HCT116 (cell line): ENCODE measurements around the gene SAMD4A. TPM values are rescaled to one million over a fixed set of nuclear protein-coding genes. Genes with fewer than 3 reads are reported as not detected.

Experiments used
- ATAC-seq: fragments of 200-7000 bp; cut with Tn5 transposase; 2 replicates; pipeline ENCODE4 v1.9.1; 2020; ENCODE audit warnings: mild to moderate bottlenecking, moderate library complexity
- BruUV-seq: library from RNA; stranded (reverse); fragments of 400-500 nt; replicated peaks from 2 replicates; lab custom pipeline; 2021; lab: Mats Ljungman, UMichigan
- CTCF ChIA-PET: fragments of 300-600 bp; sonication (Branson Sonifier 250); formaldehyde crosslinking; loops from one replicate; lab custom pipeline; 2021; ENCODE audit warnings: antibody characterized with exemption; lab: Charles Lee
- POLR2A ChIA-PET: fragments of 300-600, 350-600 bp; sonication (Branson Sonifier 250); formaldehyde crosslinking; loops from one replicate; lab custom pipeline; 2021; ENCODE audit warnings: antibody characterized with exemption; lab: Charles Lee
- RAD21 ChIA-PET, 2 experiments: fragments of 300-600 bp; sonication (Branson Sonifier 250); formaldehyde crosslinking; loops; one replicate each; lab custom pipeline; 2023; ENCODE audit warnings: low total read pairs in 2 of 2; ENCODE audit not compliant: uncharacterized antibody in 2 of 2, unreplicated experiment in 2 of 2, low non-redundant PET in 1 of 2; lab: Charles Lee
- DNase-seq: peaks from one replicate; pipeline ENCODE4 v3.0.0-alpha.2; 2010; ENCODE audit warnings: low read depth, low spot score
- H2AFZ ChIP-seq: fragments of 200-600 bp; shearing (Covaris generic), sonication (generic); 2 replicates; pipeline ENCODE4 v1.6.1; 2017; ENCODE audit warnings: low read depth, mixed run types, mixed read lengths, antibody characterized with exemption, low read length; ENCODE audit not compliant: poor library complexity, severe bottlenecking
- H3K27ac ChIP-seq: 2 replicates; pipeline ENCODE4 v1.5.1; 2012; ENCODE audit warnings: low read depth, low read length
- H3K27me3 ChIP-seq: fragments of 200-600 bp; sonication (generic); 2 replicates; pipeline ENCODE4 v1.6.1; 2016; ENCODE audit warnings: mixed run types, low read length, mixed read lengths; ENCODE audit not compliant: insufficient read depth
- H3K36me3 ChIP-seq, 2 experiments: fragments of 200-500 bp in 1 of 2; fragments of 200-600 bp in 1 of 2; sonication (Bioruptor generic) in 1 of 2; sonication (generic) in 1 of 2; 2 replicates each; pipeline versions ENCODE4 v1.5.1 to v1.6.1; 2014 to 2016; ENCODE audit warnings: low read length in 2 of 2, inconsistent platforms in 1 of 2, mixed read lengths in 1 of 2, mixed run types in 1 of 2; ENCODE audit not compliant: insufficient read depth in 2 of 2, control insufficient read depth in 1 of 2
- H3K4me1 ChIP-seq, 2 experiments: fragments of 200-600 bp in 1 of 2; sonication (generic) in 1 of 2; 2 replicates each; pipeline versions ENCODE4 v1.5.1 to v1.6.1; 2012 to 2017; ENCODE audit warnings: low read length in 2 of 2, inconsistent platforms in 1 of 2, mild to moderate bottlenecking in 1 of 2, mixed read lengths in 1 of 2, mixed run types in 1 of 2, moderate library complexity in 1 of 2; ENCODE audit not compliant: insufficient read depth in 2 of 2, control insufficient read depth in 1 of 2
- H3K4me2 ChIP-seq: fragments of 200-600 bp; sonication (generic); 2 replicates; pipeline ENCODE4 v1.6.1; 2017; ENCODE audit warnings: mixed run types, low read length, mixed read lengths
- H3K4me3 ChIP-seq, 2 experiments: fragments of 200-600 bp in 1 of 2; sonication (generic) in 1 of 2; replicated peaks in 1 of 2; 2 replicates each; pipeline ENCODE4 v1.5.1; 2011 to 2016; ENCODE audit warnings: low read length in 2 of 2, control low read depth in 1 of 2, low read depth in 1 of 2, mild to moderate bottlenecking in 1 of 2, mixed read lengths in 1 of 2, mixed run types in 1 of 2
- H3K79me2 ChIP-seq: fragments of 200-600 bp; sonication (generic); 2 replicates; pipeline ENCODE4 v1.6.1; 2017; ENCODE audit warnings: mild to moderate bottlenecking, mixed run types, low read length, moderate library complexity, mixed read lengths; ENCODE audit not compliant: insufficient read depth
- H3K9ac ChIP-seq: fragments of 200-600 bp; sonication (generic); 2 replicates; pipeline ENCODE4 v1.6.1; 2016; ENCODE audit warnings: low read length, mixed read lengths
- H3K9me2 ChIP-seq: fragments of 200-600 bp; sonication (generic), shearing (Covaris generic); 2 replicates; pipeline ENCODE4 v1.6.1; 2017; ENCODE audit warnings: mixed run types, mild to moderate bottlenecking, moderate library complexity; ENCODE audit not compliant: insufficient read depth
- H3K9me3 ChIP-seq, 2 experiments: fragments of 200-500 bp in 1 of 2; fragments of 200-600 bp in 1 of 2; sonication (Bioruptor generic) in 1 of 2; sonication (generic) in 1 of 2; 2 replicates each; pipeline ENCODE4 v1.6.1; 2014 to 2017; ENCODE audit warnings: low read length in 2 of 2, mixed read lengths in 2 of 2, inconsistent platforms in 1 of 2, low read depth in 1 of 2, mild to moderate bottlenecking in 1 of 2, mixed run types in 1 of 2, moderate library complexity in 1 of 2; ENCODE audit not compliant: control insufficient read depth in 1 of 2, insufficient read depth in 1 of 2
- H4K20me1 ChIP-seq: fragments of 200-600 bp; sonication (generic), shearing (Covaris generic); 2 replicates; pipeline ENCODE4 v1.6.1; 2017; ENCODE audit warnings: mixed run types, mild to moderate bottlenecking, moderate library complexity; ENCODE audit not compliant: insufficient read depth
- CBX3 ChIP-seq: IDR thresholded peaks from 2 replicates; pipeline ENCODE4 v1.6.1; 2012; ENCODE audit warnings: low read depth
- CEBPB ChIP-seq: IDR thresholded peaks from 2 replicates; pipeline ENCODE4 v1.6.1; 2012; ENCODE audit warnings: low read depth
- EGR1 ChIP-seq: IDR thresholded peaks from 2 replicates; pipeline ENCODE4 v1.6.1; 2012; ENCODE audit warnings: low read depth
- ELF1 ChIP-seq: IDR thresholded peaks from 2 replicates; pipeline ENCODE4 v1.6.1; 2012; ENCODE audit warnings: low read depth, borderline replicate concordance
- EZH2 ChIP-seq: fragments of 200-600 bp; sonication (generic); IDR thresholded peaks from 2 replicates; pipeline ENCODE4 v1.6.1; 2017; ENCODE audit warnings: antibody characterized with exemption, mixed run types
- EZH2phosphoT487 ChIP-seq: fragments of 200-600 bp; IDR thresholded peaks from 2 replicates; pipeline ENCODE4 v1.6.1; 2018; ENCODE audit warnings: antibody characterized with exemption, borderline replicate concordance
- FOSL1 ChIP-seq: IDR thresholded peaks from 2 replicates; pipeline ENCODE4 v1.6.1; 2012; ENCODE audit warnings: low read depth
- JUND ChIP-seq: IDR thresholded peaks from 2 replicates; pipeline ENCODE4 v1.6.1; 2012
- RAD21 ChIP-seq: IDR thresholded peaks from 2 replicates; pipeline ENCODE4 v1.6.1; 2012; ENCODE audit warnings: low read depth, mild to moderate bottlenecking
- SIN3A ChIP-seq: IDR thresholded peaks from 2 replicates; pipeline ENCODE4 v1.6.1; 2012; ENCODE audit warnings: low read depth
- SRF ChIP-seq: IDR thresholded peaks from 2 replicates; pipeline ENCODE4 v1.6.1; 2012; ENCODE audit warnings: low read depth
- TCF7L2 ChIP-seq: IDR thresholded peaks from 2 replicates; pipeline ENCODE4 v1.7.0; 2011; ENCODE audit warnings: borderline replicate concordance, inconsistent platforms; ENCODE audit not compliant: insufficient read depth, insufficient read length; ENCODE audit errors: extremely low read depth
- YY1 ChIP-seq: IDR thresholded peaks from 2 replicates; pipeline ENCODE4 v1.6.1; 2011; ENCODE audit warnings: low read length, low read depth, moderate library complexity, mild to moderate bottlenecking; ENCODE audit not compliant: insufficient replicate concordance; ENCODE audit errors: extremely low read depth
- ZFX ChIP-seq: fragments of 450-650 bp; IDR thresholded peaks from 2 replicates; pipeline ENCODE4 v1.6.1; 2017
- intact Hi-C: fragments of 100-400 bp; cut with micrococcal nuclease; formaldehyde crosslinking; loops from 2 replicates; pipeline ENCODE4 v1.10.0; 2022
- total RNA-seq: library from RNA; stranded (reverse); gene quantifications from one replicate; pipeline ENCODE4 v1.2.1, GENCODE V29; 2021; ENCODE audit not compliant: unreplicated experiment
- TF ChIP-seq, protein P1 (sequence below), 3 experiments: fragments of 200-600 bp in 1 of 3; sonication (generic) in 1 of 3; IDR thresholded peaks in 2 of 3; conservative IDR thresholded peaks in 1 of 3; 2 replicates each; pipeline ENCODE4 v1.5.1; 2012 to 2017; ENCODE audit warnings: low read depth in 2 of 3, low read length in 2 of 3, antibody characterized with exemption in 1 of 3, borderline replicate concordance in 1 of 3, control low read depth in 1 of 3, mild to moderate bottlenecking in 1 of 3, mixed read lengths in 1 of 3, mixed run types in 1 of 3, moderate library complexity in 1 of 3; ENCODE audit not compliant: insufficient read depth in 1 of 3
- TF ChIP-seq, protein P2 (sequence below): IDR thresholded peaks from 2 replicates; pipeline ENCODE4 v1.6.1; 2012
- TF ChIP-seq, protein P3 (sequence below): IDR thresholded peaks from 2 replicates; pipeline ENCODE4 v1.6.1; 2012; ENCODE audit warnings: low read depth

SAMD4A gene
- total RNA-seq, 1 experiment from 2014 or later, result 9.0 TPM

GRCh38 chr14:54556535-54556934 lies 10.4 kb upstream of the SAMD4A start (continued):
- TF ChIP-seq, protein P1, sequence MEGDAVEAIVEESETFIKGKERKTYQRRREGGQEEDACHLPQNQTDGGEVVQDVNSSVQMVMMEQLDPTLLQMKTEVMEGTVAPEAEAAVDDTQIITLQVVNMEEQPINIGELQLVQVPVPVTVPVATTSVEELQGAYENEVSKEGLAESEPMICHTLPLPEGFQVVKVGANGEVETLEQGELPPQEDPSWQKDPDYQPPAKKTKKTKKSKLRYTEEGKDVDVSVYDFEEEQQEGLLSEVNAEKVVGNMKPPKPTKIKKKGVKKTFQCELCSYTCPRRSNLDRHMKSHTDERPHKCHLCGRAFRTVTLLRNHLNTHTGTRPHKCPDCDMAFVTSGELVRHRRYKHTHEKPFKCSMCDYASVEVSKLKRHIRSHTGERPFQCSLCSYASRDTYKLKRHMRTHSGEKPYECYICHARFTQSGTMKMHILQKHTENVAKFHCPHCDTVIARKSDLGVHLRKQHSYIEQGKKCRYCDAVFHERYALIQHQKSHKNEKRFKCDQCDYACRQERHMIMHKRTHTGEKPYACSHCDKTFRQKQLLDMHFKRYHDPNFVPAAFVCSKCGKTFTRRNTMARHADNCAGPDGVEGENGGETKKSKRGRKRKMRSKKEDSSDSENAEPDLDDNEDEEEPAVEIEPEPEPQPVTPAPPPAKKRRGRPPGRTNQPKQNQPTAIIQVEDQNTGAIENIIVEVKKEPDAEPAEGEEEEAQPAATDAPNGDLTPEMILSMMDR (IDR thresholded peaks at IDR 0.05 in 2 of 3, conservative IDR thresholded peaks at IDR 0.05 in 1 of 3; ENCODE audit: borderline replicate concordance in 1 of 3, insufficient read depth in 1 of 3, low read depth in 2 of 3, low read length in 2 of 3), result no peak
- no peak for TF ChIP-seq CBX3
- TF ChIP-seq, protein P2, sequence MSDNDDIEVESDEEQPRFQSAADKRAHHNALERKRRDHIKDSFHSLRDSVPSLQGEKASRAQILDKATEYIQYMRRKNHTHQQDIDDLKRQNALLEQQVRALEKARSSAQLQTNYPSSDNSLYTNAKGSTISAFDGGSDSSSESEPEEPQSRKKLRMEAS, result no peak
- TF ChIP-seq CEBPB, result no peak
- TF ChIP-seq EZH2, result no peak
- no peak for TF ChIP-seq YY1
- TF ChIP-seq EGR1, result no peak
- TF ChIP-seq FOSL1, result no peak

DNA sequence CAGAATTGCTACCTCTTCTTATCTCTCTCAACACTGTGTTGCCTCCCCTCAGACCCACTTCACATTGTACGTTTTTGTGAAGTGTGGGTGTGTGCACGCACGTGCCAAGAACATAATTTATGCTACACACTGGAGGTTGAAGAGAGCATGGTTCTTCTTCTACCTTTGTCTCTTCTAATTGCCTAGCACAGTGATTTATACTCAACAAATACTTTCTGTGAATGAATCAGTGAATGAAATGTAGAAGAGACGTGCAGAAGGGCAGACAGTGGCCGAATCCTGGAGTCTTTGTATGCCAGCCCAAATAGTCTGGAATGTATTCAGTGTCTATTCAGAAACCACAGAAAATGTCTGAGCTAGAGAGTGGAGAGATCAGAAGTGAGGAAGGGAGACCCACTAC lies 4.6 kb upstream of the SAMD4A start:
- no peak overlapping the region for H3K4me2 ChIP-seq
- intact Hi-C loops, result no loop called here
- H3K9me3 ChIP-seq, result no peaks in the 10 kb centered on the region
- H3K27ac ChIP-seq, result no peak overlapping the region
- H3K27me3 ChIP-seq, result no peaks in the 10 kb centered on the region
- H3K9ac ChIP-seq, result no peak overlapping the region
- ChIA-PET CTCF (interaction anchor here (5.4 kb wide), 1 partner anchor 211 kb away, joined by 131 read pairs; no protein-coding TSS in a partner anchor), POLR2A (no interaction called here), RAD21 (no interaction called here)
- H3K4me3 ChIP-seq, result no peak overlapping the region
- DNase-seq, result no peak
- TF ChIP-seq, protein P1 (IDR thresholded peaks at IDR 0.05 in 2 of 3, conservative IDR thresholded peaks at IDR 0.05 in 1 of 3; ENCODE audit: borderline replicate concordance in 1 of 3, insufficient read depth in 1 of 3, low read depth in 2 of 3, low read length in 2 of 3), result no peak
- TF ChIP-seq SIN3A (no peak), JUND (no peak), ELF1 (no peak), EZH2 (no peak), EGR1 (no peak), EZH2phosphoT487 (no peak), ZFX (no peak), TCF7L2 (no peak), RAD21 (no peak), SRF (no peak)
- TF ChIP-seq, protein P2, result no peak
- TF ChIP-seq, protein P3, sequence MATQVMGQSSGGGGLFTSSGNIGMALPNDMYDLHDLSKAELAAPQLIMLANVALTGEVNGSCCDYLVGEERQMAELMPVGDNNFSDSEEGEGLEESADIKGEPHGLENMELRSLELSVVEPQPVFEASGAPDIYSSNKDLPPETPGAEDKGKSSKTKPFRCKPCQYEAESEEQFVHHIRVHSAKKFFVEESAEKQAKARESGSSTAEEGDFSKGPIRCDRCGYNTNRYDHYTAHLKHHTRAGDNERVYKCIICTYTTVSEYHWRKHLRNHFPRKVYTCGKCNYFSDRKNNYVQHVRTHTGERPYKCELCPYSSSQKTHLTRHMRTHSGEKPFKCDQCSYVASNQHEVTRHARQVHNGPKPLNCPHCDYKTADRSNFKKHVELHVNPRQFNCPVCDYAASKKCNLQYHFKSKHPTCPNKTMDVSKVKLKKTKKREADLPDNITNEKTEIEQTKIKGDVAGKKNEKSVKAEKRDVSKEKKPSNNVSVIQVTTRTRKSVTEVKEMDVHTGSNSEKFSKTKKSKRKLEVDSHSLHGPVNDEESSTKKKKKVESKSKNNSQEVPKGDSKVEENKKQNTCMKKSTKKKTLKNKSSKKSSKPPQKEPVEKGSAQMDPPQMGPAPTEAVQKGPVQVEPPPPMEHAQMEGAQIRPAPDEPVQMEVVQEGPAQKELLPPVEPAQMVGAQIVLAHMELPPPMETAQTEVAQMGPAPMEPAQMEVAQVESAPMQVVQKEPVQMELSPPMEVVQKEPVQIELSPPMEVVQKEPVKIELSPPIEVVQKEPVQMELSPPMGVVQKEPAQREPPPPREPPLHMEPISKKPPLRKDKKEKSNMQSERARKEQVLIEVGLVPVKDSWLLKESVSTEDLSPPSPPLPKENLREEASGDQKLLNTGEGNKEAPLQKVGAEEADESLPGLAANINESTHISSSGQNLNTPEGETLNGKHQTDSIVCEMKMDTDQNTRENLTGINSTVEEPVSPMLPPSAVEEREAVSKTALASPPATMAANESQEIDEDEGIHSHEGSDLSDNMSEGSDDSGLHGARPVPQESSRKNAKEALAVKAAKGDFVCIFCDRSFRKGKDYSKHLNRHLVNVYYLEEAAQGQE, result no peak
- no peak overlapping the region for H2AFZ ChIP-seq
- peaks cover 8 to 20% of the 10 kb centered on the region in 2 experiments for H3K4me1 ChIP-seq
- BruUV-seq, result no TSS peak
- ATAC-seq, result no peak
- no peaks in the 10 kb centered on the region for H4K20me1 ChIP-seq
- no peaks in the 10 kb centered on the region for H3K9me2 ChIP-seq
- H3K36me3 ChIP-seq, result no peaks in the 10 kb centered on the region
- H3K79me2 ChIP-seq, result no peaks in the 10 kb centered on the region; the same call in 1 of the 2 replicates
